ENCODE results near the gene LAMA2.

DNA sequence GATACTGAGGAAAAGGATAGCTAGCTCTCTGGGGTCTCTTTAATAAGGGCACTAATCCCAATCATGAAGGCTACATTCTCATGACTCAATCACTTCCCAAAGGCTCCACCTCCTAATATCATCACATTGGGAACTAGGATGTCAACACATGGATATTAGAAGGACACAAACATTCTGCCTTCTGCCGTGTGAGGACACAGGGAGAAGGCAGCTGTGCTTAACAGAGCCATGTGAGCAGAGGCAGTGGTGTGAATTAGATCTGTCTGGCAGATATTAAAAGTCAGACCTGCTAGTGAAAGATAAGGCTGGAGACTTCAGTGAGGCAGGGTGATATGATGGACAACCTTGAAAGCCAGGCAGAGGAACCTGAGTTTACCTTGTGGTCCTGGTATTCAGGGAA, 485.1 kb downstream of the LAMA2 start:
- TF ChIP-seq POLR2A (IDR thresholded peaks at IDR 0.05), result no peak
- TF ChIP-seq EP300 (IDR thresholded peaks at IDR 0.05), result no peak

All from suprapubic skin (tissue), 2 donors.